Skeletal muscle tissue (tissue), 4 donors: ENCODE measurements around the gene HDAC7. TPM values are rescaled to one million over a fixed set of nuclear protein-coding genes. Genes with fewer than 3 reads are reported as not detected.

ENCODE experiments used
- H3K27ac ChIP-seq: one replicate; pipeline ENCODE4 v1.7.0; 2013; ENCODE audit warnings: mild to moderate bottlenecking, low read depth, low read length, inconsistent platforms
- H3K27me3 ChIP-seq, 3 donors: one replicate each; pipeline ENCODE4 v1.7.0; 2013; ENCODE audit warnings: low read length in 3 of 3; ENCODE audit not compliant: control insufficient read depth in 3 of 3, insufficient read depth in 3 of 3
- H3K36me3 ChIP-seq, 3 donors: one replicate each; pipeline ENCODE4 v1.7.0; 2013; ENCODE audit warnings: low read length in 3 of 3; ENCODE audit not compliant: control insufficient read depth in 3 of 3, insufficient read depth in 3 of 3
- H3K4me1 ChIP-seq, 3 donors: one replicate each; pipeline ENCODE4 v1.7.0; 2013; ENCODE audit warnings: low read length in 3 of 3, mild to moderate bottlenecking in 3 of 3; ENCODE audit not compliant: control insufficient read depth in 3 of 3, insufficient read depth in 3 of 3
- H3K4me3 ChIP-seq, 3 donors: one replicate each; pipeline ENCODE4 v1.7.0; 2013; ENCODE audit warnings: low read length in 3 of 3
- H3K9ac ChIP-seq, 3 donors: one replicate each; pipeline ENCODE4 v1.7.0; 2013; ENCODE audit warnings: low read length in 3 of 3, mild to moderate bottlenecking in 3 of 3, moderate library complexity in 2 of 3, low read depth in 1 of 3
- H3K9me3 ChIP-seq, 3 donors: one replicate each; pipeline ENCODE4 v1.7.0; 2013; ENCODE audit warnings: low read length in 3 of 3; ENCODE audit not compliant: control insufficient read depth in 3 of 3
- total RNA-seq: library from RNA; depleted of rRNA; stranded (reverse); fragments of >200 nt; gene quantifications from one replicate; pipeline ENCODE4 v1.2.3, GENCODE V29; 2014
- donor health status: Osteomylitis.

HDAC7 gene
- total RNA-seq, 1 donor from 2014 or later, result 21.4 TPM

DNA sequence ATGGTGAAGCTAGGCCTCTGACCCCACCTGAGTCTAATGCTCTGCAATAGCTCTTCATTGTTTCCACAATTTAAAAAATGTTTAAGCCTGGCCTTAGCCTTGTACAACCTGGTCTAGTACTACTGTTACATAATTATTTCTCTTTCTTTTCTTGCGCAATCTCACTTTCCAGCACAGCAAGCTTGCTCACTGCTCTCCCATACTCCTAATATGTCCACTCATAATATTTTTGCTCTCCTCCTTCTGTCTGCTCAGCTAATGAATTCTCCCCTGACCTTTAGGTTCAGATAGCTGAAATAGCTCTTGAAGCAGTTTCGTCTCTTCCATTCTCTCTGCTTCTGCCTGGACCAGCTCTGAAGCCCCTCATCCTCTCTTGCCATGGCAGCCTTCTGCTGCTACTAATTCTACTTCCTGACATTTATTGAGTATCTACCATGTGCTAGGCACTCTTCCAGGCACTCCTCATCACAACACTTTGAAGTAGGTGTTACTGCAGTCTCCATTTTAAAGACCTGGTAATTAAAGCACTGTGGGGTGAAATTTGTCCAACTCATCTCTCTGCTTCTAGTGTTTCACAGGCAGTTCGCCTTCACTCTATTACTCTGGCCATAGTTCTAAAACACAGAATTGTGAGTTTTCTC lies 49.5 kb downstream of the HDAC7 start:
- Histone ChIP-seq H3K36me3 (no peaks in the 10 kb centered on the region), H3K9me3 (no peaks in the 10 kb centered on the region), H3K4me1 (peaks cover 19 to 22% (median 20%) of the 10 kb centered on the region in 3 donors), H3K4me3 (no peak overlapping the region), H3K27me3 (no peaks in the 10 kb centered on the region), H3K9ac (no peak overlapping the region), H3K27ac (no peak overlapping the region)

DNA sequence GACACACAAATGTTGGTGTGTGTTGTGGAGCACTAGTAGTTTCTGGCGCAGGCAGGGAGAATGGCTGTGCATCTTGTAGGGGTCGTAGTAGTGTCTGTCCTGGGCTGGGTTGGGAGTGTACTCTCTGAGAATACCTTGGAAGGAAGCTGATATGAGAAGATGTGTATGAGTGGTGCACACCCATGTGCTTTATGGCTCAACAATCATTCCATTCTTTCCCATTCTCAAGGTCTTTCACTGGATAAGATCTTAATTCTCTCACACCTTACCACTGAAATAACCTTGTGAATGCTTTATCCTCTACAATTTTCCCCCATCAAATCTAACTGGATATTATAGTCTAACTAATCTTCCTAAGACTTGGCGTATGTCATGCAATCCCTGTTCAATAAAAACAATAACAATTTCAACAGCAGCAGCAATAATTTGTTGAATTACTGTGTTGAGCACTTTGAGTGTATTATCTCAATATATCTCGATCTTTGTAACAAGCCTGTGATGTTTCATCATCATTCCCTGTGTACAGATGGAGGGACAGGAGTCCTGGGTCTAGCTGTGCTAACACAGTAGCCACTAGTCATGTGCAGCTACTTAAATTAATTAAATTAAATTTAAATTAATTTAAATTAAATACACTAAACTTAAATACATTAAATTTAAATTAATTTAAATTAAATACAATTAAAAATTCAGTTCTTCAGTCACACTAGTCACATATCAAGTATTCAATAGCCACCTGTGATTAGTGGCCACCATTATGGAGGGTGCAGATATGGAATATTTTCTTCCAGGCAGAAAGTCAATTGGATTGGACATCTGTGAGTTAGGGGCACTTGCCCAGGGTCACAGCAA lies 50.2 kb downstream of the HDAC7 start:
- Histone ChIP-seq H3K9me3 (no peaks in the 10 kb centered on the region), H3K27me3 (no peaks in the 10 kb centered on the region), H3K36me3 (no peaks in the 10 kb centered on the region), H3K27ac (no peak overlapping the region), H3K4me1 (peaks cover 12 to 15% (median 14%) of the 10 kb centered on the region in 3 donors), H3K4me3 (no peak overlapping the region), H3K9ac (no peak overlapping the region)

DNA sequence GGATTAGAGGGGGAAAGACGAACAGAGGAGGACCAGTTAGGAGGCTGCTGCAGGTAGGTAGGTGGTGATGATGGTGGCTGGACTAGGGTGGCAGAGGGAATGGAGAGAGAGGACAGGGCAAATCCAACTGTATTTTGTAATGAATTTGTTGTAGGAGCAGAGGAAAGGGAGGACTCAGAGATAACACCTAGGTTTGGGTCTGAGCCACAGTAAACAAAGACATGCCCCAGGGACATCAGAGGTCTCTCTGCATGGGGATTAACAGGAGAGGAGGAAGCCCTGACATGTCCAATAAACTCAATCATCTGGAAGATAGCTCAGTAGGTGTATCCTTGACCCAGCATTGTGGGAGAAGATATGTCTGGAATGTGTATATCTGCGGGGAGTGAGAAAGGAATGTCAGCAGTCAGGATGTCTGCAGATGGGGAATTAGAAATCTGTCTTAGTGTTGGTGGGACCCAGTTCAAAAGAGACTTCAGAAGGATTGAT lies 51.3 kb downstream of the HDAC7 start:
- Histone ChIP-seq H3K36me3 (no peaks in the 10 kb centered on the region), H3K9me3 (no peaks in the 10 kb centered on the region), H3K4me3 (no peak overlapping the region), H3K27me3 (no peaks in the 10 kb centered on the region), H3K9ac (no peak overlapping the region), H3K27ac (no peak overlapping the region), H3K4me1 (peaks cover 4 to 7% (median 5%) of the 10 kb centered on the region in 3 donors)

DNA sequence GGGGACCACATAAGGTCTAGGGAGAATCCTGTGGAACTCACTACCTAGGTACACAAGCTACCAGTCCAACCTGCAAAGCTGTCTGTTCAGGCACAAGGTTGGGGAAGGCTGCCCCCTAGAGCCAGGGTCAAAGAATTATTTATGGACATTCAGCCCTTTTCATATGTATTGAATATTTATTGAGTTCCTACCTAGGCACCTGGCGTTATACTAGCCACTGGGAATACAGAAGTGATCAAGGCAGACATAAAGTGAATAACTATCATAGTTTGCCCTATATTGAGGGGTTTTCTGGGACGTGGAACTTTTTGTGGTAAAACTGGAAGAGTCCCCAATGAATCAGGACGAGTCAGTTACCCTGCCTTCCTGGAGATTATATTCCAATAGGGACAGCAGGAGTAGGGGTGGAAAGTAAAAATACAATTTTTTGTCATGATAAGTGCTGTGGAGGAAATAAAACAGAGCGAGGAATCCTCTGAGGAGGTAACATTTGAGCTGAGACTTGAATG lies 52.4 kb downstream of the HDAC7 start:
- H3K27me3 ChIP-seq, result no peaks in the 10 kb centered on the region
- H3K4me1 ChIP-seq, result peaks cover 4 to 5% (median 4%) of the 10 kb centered on the region in 3 donors
- no peaks in the 10 kb centered on the region for H3K36me3 ChIP-seq
- H3K4me3 ChIP-seq, result no peak overlapping the region
- H3K27ac ChIP-seq, result no peak overlapping the region
- no peaks in the 10 kb centered on the region for H3K9me3 ChIP-seq
- H3K9ac ChIP-seq, result no peak overlapping the region

DNA sequence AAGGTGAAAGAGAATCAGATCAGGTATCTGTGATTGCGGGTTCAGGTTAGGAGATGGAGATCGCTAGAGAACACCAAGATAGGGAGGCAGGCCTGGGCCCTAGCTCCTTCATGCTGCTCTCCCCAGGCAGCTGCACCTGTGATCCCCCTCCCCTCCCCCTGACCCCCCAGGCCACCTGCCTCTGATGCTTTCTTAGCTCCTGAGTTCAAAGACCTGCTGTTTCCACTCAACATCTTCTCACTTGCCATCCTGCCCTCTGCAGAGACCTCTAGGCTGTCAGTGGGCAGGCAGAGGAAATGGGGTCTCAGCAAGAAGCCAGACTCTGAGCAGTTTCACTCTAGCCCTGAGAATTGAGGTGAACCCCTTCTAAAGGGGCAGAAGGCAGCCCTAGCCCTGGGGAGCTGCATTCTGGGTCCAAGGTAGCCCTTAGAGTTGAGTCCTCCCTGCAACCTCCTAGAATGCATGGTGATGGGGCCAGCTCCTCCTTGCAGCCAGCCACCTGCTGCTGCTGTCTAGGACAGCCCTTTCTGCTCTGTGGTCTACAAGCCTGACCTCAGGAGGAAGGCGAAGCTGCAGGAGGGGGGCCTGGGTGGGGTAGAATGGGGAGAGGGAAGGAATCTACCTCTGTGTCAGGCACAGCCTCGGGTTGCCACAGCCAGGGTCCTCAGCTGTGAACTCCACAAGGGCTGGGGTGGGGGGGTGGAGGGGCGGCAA lies 53.0 kb downstream of the HDAC7 start:
- H3K4me1 ChIP-seq, result peaks cover 4 to 5% (median 4%) of the 10 kb centered on the region in 3 donors
- H3K9ac ChIP-seq, result no peak overlapping the region

DNA sequence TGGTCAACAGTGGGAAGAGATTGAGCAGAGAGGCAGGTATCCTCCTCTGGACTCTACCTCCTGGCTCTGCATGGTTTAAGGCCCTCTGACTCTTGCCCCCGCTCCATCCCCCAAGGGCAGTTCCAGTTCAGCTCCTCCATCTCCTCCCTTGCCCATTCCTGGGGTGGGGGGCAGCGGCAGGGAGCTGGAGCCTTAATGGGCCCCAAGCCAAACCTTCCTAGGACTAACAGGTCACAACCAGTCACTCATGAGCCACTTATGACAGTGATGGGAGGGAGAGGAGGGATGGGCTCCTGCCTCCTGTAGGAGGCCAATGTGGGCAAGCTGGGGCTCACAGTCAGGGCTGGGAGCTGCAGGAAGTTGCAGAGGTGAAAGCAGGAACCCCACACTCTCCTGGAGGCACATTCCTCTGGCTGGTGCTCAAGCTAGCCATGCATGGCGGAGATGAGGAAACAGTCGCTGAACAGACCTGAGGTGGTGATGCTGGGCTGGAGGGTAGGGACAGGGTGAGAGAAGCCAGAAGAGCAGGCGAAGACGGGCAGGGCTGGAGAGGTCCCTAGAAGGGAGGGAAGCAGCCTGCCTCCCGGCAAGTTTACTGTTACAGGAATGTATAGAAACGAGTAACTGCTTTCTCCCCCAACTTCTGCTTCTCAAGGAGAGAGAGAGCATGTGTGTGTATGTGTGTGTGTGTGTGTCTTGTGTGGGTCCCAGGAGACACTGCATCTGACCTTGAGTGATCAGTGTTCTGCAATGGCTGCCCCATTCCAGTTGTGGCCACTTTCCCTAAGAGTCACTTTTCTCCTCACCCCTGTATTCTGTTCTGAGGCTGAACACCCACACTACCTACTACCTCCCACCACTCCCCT lies 56.0 kb downstream of the HDAC7 start:
- peak overlapping the region in 1 of 3 donors; percentile 40 for H3K9ac ChIP-seq
- H3K27ac ChIP-seq, result no peak overlapping the region
- no peaks in the 10 kb centered on the region for H3K9me3 ChIP-seq
- no peaks in the 10 kb centered on the region for H3K36me3 ChIP-seq
- H3K27me3 ChIP-seq, result no peaks in the 10 kb centered on the region
- H3K4me1 ChIP-seq, result peaks cover 8 to 11% (median 11%) of the 10 kb centered on the region in 3 donors
- H3K4me3 ChIP-seq, result no peak overlapping the region

More for the DNA sequence above, 53.0 kb downstream of the HDAC7 start:
- no peaks in the 10 kb centered on the region for H3K36me3 ChIP-seq
- no peak overlapping the region for H3K4me3 ChIP-seq
- H3K27me3 ChIP-seq, result no peaks in the 10 kb centered on the region
- H3K27ac ChIP-seq, result no peak overlapping the region
- no peaks in the 10 kb centered on the region for H3K9me3 ChIP-seq

DNA sequence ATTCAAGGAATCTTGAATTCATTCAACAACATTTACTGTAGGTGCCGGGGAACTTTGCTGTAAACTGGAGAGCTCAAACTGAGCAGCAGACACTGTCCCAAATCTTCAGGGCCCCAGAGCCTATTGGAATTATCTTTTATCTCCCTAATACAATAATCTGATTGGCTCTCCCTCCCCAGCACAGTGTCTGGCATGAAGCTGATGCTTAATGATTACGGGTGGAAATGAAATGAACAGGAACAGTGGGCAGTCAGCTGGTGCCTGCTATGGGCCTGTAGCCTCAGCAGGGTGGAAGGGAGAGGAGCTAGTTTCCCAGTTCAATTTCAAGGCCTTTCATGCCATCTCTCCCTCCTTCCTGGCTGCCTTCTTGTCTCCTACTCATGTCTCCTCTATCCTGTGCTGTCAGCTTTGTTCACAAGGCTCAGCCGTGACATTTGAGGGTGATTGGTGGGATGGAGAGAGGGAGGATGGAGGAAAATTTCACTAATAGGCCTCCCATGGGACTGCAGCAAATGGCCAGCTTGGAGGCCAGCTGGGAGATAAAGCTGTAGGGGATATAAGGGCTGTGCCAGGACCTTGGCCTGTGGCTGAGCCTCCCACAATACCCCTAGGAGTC lies 56.7 kb downstream of the HDAC7 start:
- Histone ChIP-seq H3K36me3 (no peaks in the 10 kb centered on the region), H3K9me3 (no peaks in the 10 kb centered on the region), H3K4me3 (no peak overlapping the region), H3K9ac (no peak overlapping the region), H3K27me3 (no peaks in the 10 kb centered on the region), H3K4me1 (peaks cover 16 to 17% (median 16%) of the 10 kb centered on the region in 3 donors), H3K27ac (no peak overlapping the region)

DNA sequence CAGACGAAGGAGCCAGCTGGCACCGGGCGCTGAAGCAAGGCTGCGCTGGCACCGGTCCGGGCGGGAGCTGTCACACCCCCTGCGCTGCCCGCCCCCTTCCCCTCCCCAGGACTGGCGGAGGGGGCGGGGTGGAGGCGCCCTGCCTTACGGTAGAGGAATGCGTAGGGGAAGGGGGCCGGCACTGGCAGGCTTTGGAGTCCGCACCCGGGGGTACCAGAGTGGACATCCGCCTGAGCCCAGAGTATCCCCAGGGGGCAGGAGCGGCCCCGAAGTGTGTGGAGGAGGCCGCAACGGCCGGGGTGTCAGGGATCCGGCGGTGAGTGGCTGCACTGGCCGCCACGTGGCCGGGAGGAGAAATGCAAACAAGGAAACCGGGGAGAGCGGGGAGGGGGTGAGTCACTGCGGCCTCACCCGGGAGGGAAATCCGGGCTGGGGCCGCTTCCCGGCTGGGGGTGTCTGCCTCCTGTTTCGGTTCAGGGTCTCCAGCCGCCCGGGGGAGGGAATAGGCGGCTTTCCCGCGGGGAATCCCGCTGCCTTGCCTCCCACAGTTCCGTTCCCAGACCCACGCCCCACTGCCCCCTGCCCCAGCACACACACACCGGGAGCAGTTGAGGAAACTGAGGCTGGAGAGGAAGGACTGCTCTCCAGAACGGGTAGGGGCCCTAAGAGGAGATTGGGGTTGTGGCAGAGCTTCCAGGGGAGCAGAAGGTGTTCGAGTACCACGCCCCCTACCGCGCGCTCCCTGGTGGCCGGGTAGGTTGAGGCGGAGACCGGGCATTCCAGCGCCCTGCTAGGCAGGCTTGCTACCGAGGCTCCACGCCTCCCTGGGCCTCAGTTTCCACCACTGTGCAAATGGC lies 60.6 kb downstream of the HDAC7 start, which contains the start of gene RAPGEF3:
RAPGEF3 (minus strand) TSS at position 47 of the 857 bp plus-strand sequence. CDS start 324 bp downstream, outside the sequence.
- Histone ChIP-seq H3K36me3 (no peaks in the 10 kb centered on the region), H3K27me3 (no peaks in the 10 kb centered on the region), H3K9ac (peak within 1 kb of the TSS; percentile 65 to 79 (median 77)), H3K27ac (peak within 1 kb of the TSS; percentile 69), H3K4me1 (peaks cover 30 to 44% (median 32%) of the 10 kb centered on the region in 3 donors), H3K9me3 (no peaks in the 10 kb centered on the region), H3K4me3 (peak within 1 kb of the TSS; percentile 74 to 79 (median 77))
